Heart right ventricle (tissue), 16 donors: ENCODE results near the gene EBPL. TPM values are rescaled to one million over a fixed set of nuclear protein-coding genes. Genes with fewer than 3 reads are reported as not detected.

Source experiments
- ATAC-seq, 8 donors: fragments of 200-7000 bp; cut with Tn5 transposase; one replicate each; pipeline ENCODE4 v1.9.1; 2020; ENCODE audit warnings: mild to moderate bottlenecking in 8 of 8, moderate library complexity in 8 of 8, moderate number of reproducible peaks in 1 of 8
- DNase-seq, 2 donors: peaks; one replicate each; pipeline ENCODE4 v3.0.0-alpha.2; 2020
- H3K27ac ChIP-seq, 10 donors: fragments of 200-600 bp; sonication (generic) in 2 of 10; one replicate each; pipeline versions ENCODE4 v1.5.0 to v1.8.0; 2020 to 2022; ENCODE audit warnings: mild to moderate bottlenecking in 3 of 10
- H3K27me3 ChIP-seq, 7 donors: fragments of 200-600 bp; one replicate each; pipeline ENCODE4 v1.8.0; 2021 to 2022; ENCODE audit warnings: mild to moderate bottlenecking in 2 of 7
- H3K36me3 ChIP-seq, 9 donors: fragments of 200-600 bp; sonication (generic) in 1 of 9; one replicate each; pipeline versions ENCODE4 v1.5.0 to v1.8.0; 2020 to 2022; ENCODE audit warnings: mild to moderate bottlenecking in 2 of 9
- H3K4me1 ChIP-seq, 9 donors: fragments of 200-600 bp; sonication (generic) in 1 of 9; one replicate each; pipeline versions ENCODE4 v1.5.0 to v1.8.0; 2020 to 2022; ENCODE audit warnings: mild to moderate bottlenecking in 4 of 9
- H3K4me3 ChIP-seq, 10 donors: fragments of 200-600 bp; sonication (generic) in 2 of 10; one replicate each; pipeline versions ENCODE4 v1.5.0 to v1.8.0; 2020 to 2022; ENCODE audit warnings: mild to moderate bottlenecking in 7 of 10, moderate library complexity in 2 of 10
- H3K9me3 ChIP-seq, 11 donors: fragments of 200-600 bp in 10 of 11; sonication (generic) in 2 of 11; one replicate each; pipeline versions ENCODE4 v1.5.0 to v1.8.0; 2013 to 2022; ENCODE audit warnings: mild to moderate bottlenecking in 2 of 11, control low read depth in 1 of 11, moderate library complexity in 1 of 11
- WGBS, 2 donors: extraction: QIAGEN DNeasy Blood & Tissue Kit; methylation state at CpG; one replicate each; pipeline ENCODE4 v1.1.7; 2013; ENCODE audit warnings: inconsistent platforms in 1 of 2; 5-methylcytosine and 5-hydroxymethylcytosine counted together
- intact Hi-C, 10 donors: fragments of 100-400 bp; cut with DNase I; formaldehyde crosslinking; loops; one replicate each; pipeline versions ENCODE4 v1.11.1 to v1.14.2; 2022
- polyA plus RNA-seq, 2 donors: library from polyadenylated mRNA; stranded (reverse); fragments of 200-250 nt; gene quantifications; one replicate each; pipeline ENCODE4 v1.2.3, GENCODE V29; 2013
- total RNA-seq, 10 donors: library from RNA; stranded (reverse); fragmentation: NEBNext Ultra II Directional in 3 of 10; extraction: Animal tissue kit (Norgen Biotek cat#: 25700) in 3 of 10; gene quantifications; one replicate each; pipeline versions ENCODE4 v1.2.1 to v1.2.4, GENCODE V29; 2021 to 2023
- TF ChIP-seq, protein P1 (sequence below), 9 donors: fragments of 200-600 bp; sonication (generic) in 2 of 9; IDR thresholded peaks; one replicate each; pipeline versions ENCODE4 v1.5.0 to v1.8.0; 2021 to 2022; ENCODE audit warnings: antibody characterized with exemption in 9 of 9, mild to moderate bottlenecking in 5 of 9, moderate library complexity in 1 of 9
- donor health status: Arrhythmogenic right ventricular cardiomyopathy.
- donor health status: ischemic (EF 13 %, LVEDD 7.1; RV severe dilation, severe dysfunction).
- donor health status: healthy with polysubstance abuse.
- donor health status: DM: no; HTN: yes; CAD: no.
- donor health status: DM: no; HTN: no; CAD: no.
- donor health status: ischemic (EF 25% LVEDD 6.9; RV normal size, moderate dysfunction).
- donor health status: ischemic (EF 25% LVEDD 5.7; RV mildly dilated, moderate dysfunction).
- donor health status: healthy.
- donor health status: DM: yes; HTN: yes; CAD: no.
- donor health status: Ischemic cardiomyopathy.
- donor health status: ischemic (EF 35%, LVEDD 5.7; RV mildly dilated, moderate dysfunction).
- donor health status: nonischemic (EF 11% LVEDD 7.7; RV severe dilation, severe dysfunction).
- donor health status: DM: yes; HTN: yes; CAD: no.
- donor health status: PGD.
- donor health status: ischemic (EF 29% LVEDD 5.4; RV normal size, mild dysfunction).
- donor health status: nonischemic (EF 23%, LVEDD 6.1; RV moderate dilation, normal function).

EBPL gene
- total and polyA plus RNA-seq, 12 donors: 3.4 to 12.1 (median 6.1) TPM

DNA sequence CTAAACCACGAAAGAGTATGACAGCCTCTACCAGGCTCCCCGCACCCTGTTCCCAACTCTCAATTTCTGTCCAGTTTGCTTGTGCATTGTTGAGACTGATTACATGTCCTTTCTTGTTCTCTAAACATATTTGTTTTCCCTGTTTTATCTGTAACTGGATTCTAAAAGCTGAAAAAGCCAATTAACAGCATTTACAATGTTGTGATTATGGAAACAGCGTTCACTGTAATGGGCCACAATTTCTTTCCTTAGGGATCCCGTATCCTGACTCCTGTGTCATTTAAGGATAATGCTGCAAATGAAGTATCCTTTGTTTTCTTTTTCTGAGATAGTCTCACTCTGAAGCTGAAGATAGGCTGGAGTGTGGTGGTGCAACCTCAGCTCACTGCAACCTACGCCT is 20.5 kb downstream of the EBPL start:
- Histone ChIP-seq H3K27ac (peak overlapping the region in 1 of 10 donors; percentile 27), H3K4me1 (peaks cover 0 to 14% (median 0%) of the 10 kb centered on the region in 9 donors), H3K27me3 (no peaks in the 10 kb centered on the region), H3K9me3 (no peaks in the 10 kb centered on the region), H3K36me3 (peaks cover 0 to 14% (median 5%) of the 10 kb centered on the region in 9 donors), H3K4me3 (no peak overlapping the region)
- WGBS, 2 donors: 57 to 75% methylated on average over 5 of the region's 5 CpGs
- intact Hi-C loops: loop anchor here in 3 of 10 donors (2.0 to 10.0 kb wide), 3 partner anchors 174 to 178 kb away; no protein-coding TSS in a partner anchor
- DNase-seq (no peak), ATAC-seq (no peak)
- TF ChIP-seq, protein P1, sequence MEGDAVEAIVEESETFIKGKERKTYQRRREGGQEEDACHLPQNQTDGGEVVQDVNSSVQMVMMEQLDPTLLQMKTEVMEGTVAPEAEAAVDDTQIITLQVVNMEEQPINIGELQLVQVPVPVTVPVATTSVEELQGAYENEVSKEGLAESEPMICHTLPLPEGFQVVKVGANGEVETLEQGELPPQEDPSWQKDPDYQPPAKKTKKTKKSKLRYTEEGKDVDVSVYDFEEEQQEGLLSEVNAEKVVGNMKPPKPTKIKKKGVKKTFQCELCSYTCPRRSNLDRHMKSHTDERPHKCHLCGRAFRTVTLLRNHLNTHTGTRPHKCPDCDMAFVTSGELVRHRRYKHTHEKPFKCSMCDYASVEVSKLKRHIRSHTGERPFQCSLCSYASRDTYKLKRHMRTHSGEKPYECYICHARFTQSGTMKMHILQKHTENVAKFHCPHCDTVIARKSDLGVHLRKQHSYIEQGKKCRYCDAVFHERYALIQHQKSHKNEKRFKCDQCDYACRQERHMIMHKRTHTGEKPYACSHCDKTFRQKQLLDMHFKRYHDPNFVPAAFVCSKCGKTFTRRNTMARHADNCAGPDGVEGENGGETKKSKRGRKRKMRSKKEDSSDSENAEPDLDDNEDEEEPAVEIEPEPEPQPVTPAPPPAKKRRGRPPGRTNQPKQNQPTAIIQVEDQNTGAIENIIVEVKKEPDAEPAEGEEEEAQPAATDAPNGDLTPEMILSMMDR (IDR thresholded peaks at IDR 0.05): no peak

DNA sequence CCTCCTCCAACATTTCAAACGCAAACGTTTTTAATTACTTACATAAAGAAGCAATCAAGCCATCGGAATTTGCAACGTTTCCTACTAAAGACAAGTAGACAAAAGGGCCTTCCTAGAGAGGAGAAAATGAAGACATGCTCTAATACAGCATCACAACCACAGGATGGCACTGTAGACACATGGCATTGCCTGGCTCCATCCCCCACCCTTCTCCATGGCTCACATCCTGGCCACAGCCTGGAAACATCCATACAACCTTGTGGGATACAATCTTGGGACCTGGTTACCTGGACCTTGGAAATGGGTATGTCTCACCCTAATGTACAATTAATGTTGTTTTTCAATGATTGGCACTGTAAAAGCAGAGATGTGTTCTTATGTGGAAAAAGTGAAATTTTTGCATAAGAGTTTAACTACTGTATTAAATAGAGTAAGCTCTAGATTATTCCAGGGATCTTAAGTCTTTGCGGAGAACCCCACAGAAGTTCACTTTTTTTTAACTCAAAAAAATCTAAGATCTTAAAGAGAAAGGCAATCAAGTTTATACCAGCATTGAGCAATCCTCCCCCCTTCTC is 21.5 kb downstream of the EBPL start:
- H3K9me3 ChIP-seq: no peaks in the 10 kb centered on the region
- peaks cover 0 to 14% (median 0%) of the 10 kb centered on the region in 9 donors for H3K4me1 ChIP-seq
- intact Hi-C loops: loop anchor here (1.0 to 10.0 kb wide), 4 partner anchors 175 to 179 kb away; no protein-coding TSS in a partner anchor
- no peaks in the 10 kb centered on the region for H3K27me3 ChIP-seq
- TF ChIP-seq, protein P1 (IDR thresholded peaks at IDR 0.05): peak; percentile 59 to 79 (median 72)
- 58% methylated on average over 5 of the region's 5 CpGs for WGBS, 2 donors
- H3K36me3 ChIP-seq: peaks cover 0 to 14% (median 5%) of the 10 kb centered on the region in 9 donors
- no peak overlapping the region for H3K4me3 ChIP-seq
- no peak overlapping the region for H3K27ac ChIP-seq
- ATAC-seq (peak; percentile 88 to 97 (median 92)), DNase-seq (peak; percentile 30 to 33)

DNA sequence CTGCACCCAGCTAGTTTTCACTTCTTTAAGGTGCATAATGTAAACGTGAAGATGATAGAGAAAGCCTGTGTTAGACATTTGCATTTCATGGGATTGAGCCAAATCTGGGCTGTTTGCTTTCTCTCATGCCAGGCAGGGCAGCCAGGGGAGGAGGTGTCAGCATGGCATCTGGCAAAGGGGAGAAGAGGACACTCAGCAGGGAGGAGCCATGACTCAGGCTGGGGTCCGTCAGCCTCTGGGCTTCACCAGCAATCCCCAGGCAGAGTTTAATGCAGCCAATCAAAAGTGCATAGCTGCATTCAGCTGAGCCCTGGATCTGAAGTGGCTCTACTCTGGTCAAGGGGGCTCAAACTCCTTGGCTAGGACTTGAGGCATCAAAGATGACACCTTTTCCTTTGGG is 23.5 kb downstream of the EBPL start:
- ATAC-seq (peak in 1 of 8 donors; percentile 44), DNase-seq (no peak)
- Histone ChIP-seq H3K36me3 (peaks cover 0 to 17% (median 5%) of the 10 kb centered on the region in 9 donors), H3K9me3 (no peaks in the 10 kb centered on the region), H3K27me3 (no peaks in the 10 kb centered on the region), H3K4me3 (no peak overlapping the region), H3K27ac (no peak overlapping the region), H3K4me1 (peaks cover 0 to 14% (median 0%) of the 10 kb centered on the region in 9 donors)
- WGBS, 2 donors: 62 to 66% methylated on average over 2 of the region's 2 CpGs
- intact Hi-C loops: loop anchor here in 5 of 10 donors (2.0 to 5.0 kb wide), 2 partner anchors 180 to 181 kb away; no protein-coding TSS in a partner anchor
- TF ChIP-seq, protein P1 (IDR thresholded peaks at IDR 0.05): no peak

DNA sequence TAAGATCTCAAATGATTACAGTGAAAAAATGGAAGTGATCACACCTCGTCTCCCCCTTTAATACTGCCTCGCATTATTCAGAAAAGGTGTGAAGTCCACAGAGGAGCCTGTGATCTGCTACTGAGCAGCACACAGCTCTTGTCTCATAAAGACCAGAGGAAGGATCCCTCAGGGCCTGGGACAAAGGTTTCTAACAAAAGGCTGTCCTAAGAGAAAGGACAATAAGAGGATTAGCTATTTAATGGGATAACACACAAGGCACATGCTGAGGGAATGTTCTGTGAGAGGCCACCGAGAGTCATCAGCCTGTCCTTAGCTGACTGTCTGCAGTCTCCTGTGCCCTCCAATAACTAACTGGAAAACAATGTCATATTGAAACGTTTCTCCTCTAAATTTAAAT is 26.7 kb downstream of the EBPL start:
- Histone ChIP-seq H3K36me3 (peaks cover 0 to 40% (median 5%) of the 10 kb centered on the region in 9 donors), H3K27me3 (no peaks in the 10 kb centered on the region), H3K27ac (no peak overlapping the region), H3K4me1 (no peaks in the 10 kb centered on the region), H3K9me3 (no peaks in the 10 kb centered on the region), H3K4me3 (no peak overlapping the region)
- DNase-seq (no peak), ATAC-seq (no peak)
- intact Hi-C loops: loop anchor here in 5 of 10 donors (5.0 kb wide), 2 partner anchors 183 to 378 kb away; no protein-coding TSS in a partner anchor
- TF ChIP-seq, protein P1 (IDR thresholded peaks at IDR 0.05): no peak
- 91 to 92% methylated on average over 4 of the region's 4 CpGs for whole genome bisulfite sequencing, 2 donors
